ENCODE results near the gene LRRFIP1.

- TF ChIP-seq POLR2A (IDR thresholded peaks at IDR 0.05; ENCODE audit: low read length): no peak
- TF ChIP-seq GATA1 (IDR thresholded peaks at IDR 0.05; ENCODE audit: low read depth, low read length): no peak
These were observed 105.5 kb downstream of the LRRFIP1 start for GRCh38 chr2:237732790-237733381.
